Measurements from ENCODE around the gene AVEN.

The AVEN gene

DNA sequence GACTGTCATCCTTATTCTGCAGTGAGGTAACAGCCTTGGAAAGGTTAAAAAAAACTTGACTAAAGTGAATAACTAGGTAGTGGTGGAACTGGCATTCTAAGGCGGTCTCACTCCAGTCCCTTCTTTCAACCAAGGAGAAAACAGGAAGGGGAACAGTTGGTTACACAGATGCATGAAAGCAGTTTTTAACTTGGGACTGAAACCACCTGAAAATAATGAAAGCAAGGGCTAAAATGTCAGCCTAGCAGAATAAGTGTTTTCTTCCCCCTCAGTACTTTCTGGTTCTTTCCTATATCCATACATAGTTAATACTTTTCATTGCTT is 748 bp upstream of the AVEN start:
- no CpG with 5 or more reads among the region's 1 CpG for WGBS (ENCODE audit: extremely low coverage, insufficient coverage, low lambda C conversion rate)
- H2BK120ac ChIP-seq (ENCODE audit: low read depth, low read length), result no peak overlapping the region
- no peaks in the 10 kb centered on the region for H3K36me3 ChIP-seq (ENCODE audit: control insufficient read depth, insufficient read depth, low read length)
- peak overlapping the region; percentile 59 for H3K9ac ChIP-seq (ENCODE audit: low read length)
- no peaks in the 10 kb centered on the region for H3K4me1 ChIP-seq (ENCODE audit: control insufficient read depth, low read depth, low read length)
- H3K18ac ChIP-seq (ENCODE audit: low read length), result no peak overlapping the region
- no peaks in the 10 kb centered on the region for H3K79me1 ChIP-seq (ENCODE audit: low read length)
- no peak overlapping the region for H2BK5ac ChIP-seq (ENCODE audit: low read length)
- no peaks in the 10 kb centered on the region for H3K27me3 ChIP-seq (ENCODE audit: insufficient read depth, low read length, poor library complexity)
- H3K79me2 ChIP-seq (ENCODE audit: control insufficient read depth, insufficient read depth, low read length), result no peaks in the 10 kb centered on the region
- H3K4me2 ChIP-seq (ENCODE audit: low read length), result no peak overlapping the region
- no peak overlapping the region for H3K4me3 ChIP-seq (ENCODE audit: low read length)
- H3K23ac ChIP-seq (ENCODE audit: low read length), result no peak overlapping the region
- no peak overlapping the region for H3K27ac ChIP-seq (ENCODE audit: low read depth, low read length)
- no peak overlapping the region for H4K5ac ChIP-seq (ENCODE audit: low read length)
- no peak overlapping the region for H4K8ac ChIP-seq (ENCODE audit: low read depth, low read length)
- H3K4ac ChIP-seq (ENCODE audit: low read depth, low read length), result no peak overlapping the region
- H3K56ac ChIP-seq (ENCODE audit: low read length), result no peak overlapping the region
- H2AK5ac ChIP-seq (ENCODE audit: low read length), result no peak overlapping the region
- DNase-seq, result no peak
- no peak overlapping the region for H2BK15ac ChIP-seq (replicated peaks; ENCODE audit: low read depth)

DNA sequence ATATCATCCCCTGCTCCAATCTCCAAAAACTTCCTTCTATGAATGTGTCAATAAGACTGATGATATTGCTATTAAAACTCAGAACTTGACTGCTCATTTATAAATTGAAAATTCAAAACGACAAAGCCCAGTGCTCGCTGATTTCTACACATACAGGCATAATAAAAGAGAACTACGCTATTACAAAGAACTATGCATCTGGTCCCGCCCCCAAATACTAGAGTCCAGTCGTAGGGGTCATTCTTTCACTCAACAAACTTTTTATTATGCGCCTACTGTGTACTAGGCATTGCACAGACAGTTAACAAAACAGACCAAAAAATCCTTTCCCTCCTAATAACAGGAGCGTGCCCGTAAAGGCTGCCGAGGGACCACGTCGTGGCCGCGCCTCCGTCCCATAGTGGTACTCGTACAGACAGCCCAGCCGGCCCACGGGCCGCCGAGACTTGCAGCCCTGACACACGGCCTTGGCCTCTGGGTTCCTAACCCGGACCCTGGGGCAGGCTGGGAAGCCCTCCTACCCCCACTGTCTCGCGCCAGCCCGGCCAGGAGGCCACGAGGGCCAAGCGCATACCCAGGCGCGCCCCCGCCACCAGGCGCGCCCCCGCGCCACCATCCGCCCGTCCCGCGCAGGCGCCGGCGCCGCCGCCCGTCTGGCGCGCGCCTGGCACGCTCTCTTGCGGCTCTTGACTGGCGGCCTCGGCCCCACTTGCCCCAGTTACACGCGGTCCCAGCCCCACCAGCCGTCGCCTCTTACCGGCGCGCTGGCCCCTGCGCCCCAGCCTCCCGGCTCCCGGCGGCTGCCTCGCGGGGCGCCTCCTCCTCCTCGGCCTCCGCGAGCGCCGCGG is 757 bp downstream of the AVEN start:
- no peak overlapping the region for H2AK5ac ChIP-seq (ENCODE audit: low read length)
- no CpG with 5 or more reads among the region's 70 CpGs for WGBS (ENCODE audit: extremely low coverage, insufficient coverage, low lambda C conversion rate)
- H4K5ac ChIP-seq (ENCODE audit: low read length), result no peak overlapping the region
- H3K23ac ChIP-seq (ENCODE audit: low read length), result peak overlapping the region; percentile 59
- no peaks in the 10 kb centered on the region for H3K4me1 ChIP-seq (ENCODE audit: control insufficient read depth, low read depth, low read length)
- H3K27me3 ChIP-seq (ENCODE audit: insufficient read depth, low read length, poor library complexity), result no peaks in the 10 kb centered on the region
- H3K79me2 ChIP-seq (ENCODE audit: control insufficient read depth, insufficient read depth, low read length), result no peaks in the 10 kb centered on the region
- H3K56ac ChIP-seq (ENCODE audit: low read length), result peak overlapping the region; percentile 96
- H3K4me2 ChIP-seq (ENCODE audit: low read length), result peak overlapping the region; percentile 62
- DNase-seq, result peak; percentile 85
- H2BK120ac ChIP-seq (ENCODE audit: low read depth, low read length), result no peak overlapping the region
- peak overlapping the region; percentile 69 for H4K8ac ChIP-seq (ENCODE audit: low read depth, low read length)
- peak overlapping the region; percentile 87 for H3K4ac ChIP-seq (ENCODE audit: low read depth, low read length)
- H3K18ac ChIP-seq (ENCODE audit: low read length), result peak overlapping the region; percentile 99
- no peaks in the 10 kb centered on the region for H3K36me3 ChIP-seq (ENCODE audit: control insufficient read depth, insufficient read depth, low read length)
- H2BK15ac ChIP-seq (replicated peaks; ENCODE audit: low read depth), result no peak overlapping the region
- H3K9ac ChIP-seq (ENCODE audit: low read length), result peak overlapping the region; percentile 88
- H2BK5ac ChIP-seq (ENCODE audit: low read length), result peak overlapping the region; percentile 64
- no peaks in the 10 kb centered on the region for H3K79me1 ChIP-seq (ENCODE audit: low read length)
- peak overlapping the region; percentile 99 for H3K27ac ChIP-seq (ENCODE audit: low read depth, low read length)
- H3K4me3 ChIP-seq (ENCODE audit: low read length), result peak overlapping the region; percentile 66

DNA sequence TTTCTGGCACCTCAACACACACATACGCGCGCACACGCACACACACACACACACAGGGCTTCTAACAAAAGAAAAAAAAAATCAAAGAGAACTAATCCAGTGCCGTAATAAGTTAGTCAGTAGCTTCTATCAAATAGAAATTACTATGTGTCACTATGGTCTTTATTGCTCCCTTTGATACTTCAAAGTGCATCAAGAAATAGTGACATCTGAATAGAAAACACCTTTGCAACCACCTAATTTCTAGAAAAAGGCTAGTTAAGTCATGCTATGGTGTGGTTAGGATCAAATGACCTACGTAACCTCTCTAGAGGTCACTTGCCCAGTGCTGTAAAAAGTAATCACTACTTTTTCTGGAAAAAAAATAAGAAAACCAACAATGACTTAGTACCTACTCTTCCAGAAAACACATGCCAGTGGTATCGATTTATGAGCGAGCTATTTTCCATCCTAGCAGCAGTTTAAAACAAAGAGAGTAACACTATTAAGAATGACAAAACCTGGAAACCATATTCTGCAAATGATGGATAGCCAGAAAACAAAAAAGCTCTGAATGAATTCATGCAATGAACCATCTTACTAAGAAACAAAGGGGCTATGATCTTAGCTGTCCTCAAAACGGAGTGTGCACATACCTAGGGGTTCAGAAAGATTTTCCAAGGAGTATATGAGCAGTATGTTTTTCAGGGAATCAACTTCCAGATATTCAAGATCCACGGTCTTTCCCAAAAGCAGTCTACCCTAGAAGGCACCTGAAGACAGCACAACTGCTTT is 6.8 kb downstream of the AVEN start:
- Histone ChIP-seq H2BK15ac (replicated peaks; ENCODE audit: low read depth) (no peak overlapping the region), H3K79me1 (ENCODE audit: low read length) (no peaks in the 10 kb centered on the region), H3K4me3 (ENCODE audit: low read length) (no peak overlapping the region)

DNA sequence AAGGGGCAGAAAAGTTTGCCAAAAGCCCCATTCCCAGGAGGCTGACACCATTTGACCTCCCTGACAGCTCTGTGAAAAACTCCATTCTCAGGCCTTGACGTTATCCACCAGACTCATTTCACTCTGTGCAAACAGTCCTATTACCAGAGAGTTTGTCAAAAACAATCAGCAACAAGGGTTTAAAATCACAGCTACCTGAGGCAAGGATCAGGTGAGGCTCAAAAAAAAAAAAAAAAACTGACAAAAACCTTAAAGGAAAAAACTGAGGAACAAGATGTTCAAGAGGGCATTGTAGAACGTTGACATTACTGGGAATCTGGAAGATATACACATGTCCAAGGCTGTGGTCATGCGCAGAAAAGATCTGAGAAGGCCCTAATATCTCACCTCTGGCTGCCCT is 11.4 kb downstream of the AVEN start:
- no peaks in the 10 kb centered on the region for H3K4me1 ChIP-seq (ENCODE audit: control insufficient read depth, low read depth, low read length)
- no peaks in the 10 kb centered on the region for H3K79me2 ChIP-seq (ENCODE audit: control insufficient read depth, insufficient read depth, low read length)
- H3K4me3 ChIP-seq (ENCODE audit: low read length), result no peak overlapping the region
- H3K79me1 ChIP-seq (ENCODE audit: low read length), result no peaks in the 10 kb centered on the region
- H3K18ac ChIP-seq (ENCODE audit: low read length), result no peak overlapping the region
- no peak overlapping the region for H4K5ac ChIP-seq (ENCODE audit: low read length)
- no peak overlapping the region for H2AK5ac ChIP-seq (ENCODE audit: low read length)
- H3K4ac ChIP-seq (ENCODE audit: low read depth, low read length), result no peak overlapping the region
- H3K56ac ChIP-seq (ENCODE audit: low read length), result no peak overlapping the region
- H2BK15ac ChIP-seq (replicated peaks; ENCODE audit: low read depth), result no peak overlapping the region
- DNase-seq, result no peak
- no CpG with 5 or more reads among the region's 3 CpGs for WGBS (ENCODE audit: extremely low coverage, insufficient coverage, low lambda C conversion rate)
- H3K36me3 ChIP-seq (ENCODE audit: control insufficient read depth, insufficient read depth, low read length), result no peaks in the 10 kb centered on the region
- no peak overlapping the region for H3K23ac ChIP-seq (ENCODE audit: low read length)
- H2BK120ac ChIP-seq (ENCODE audit: low read depth, low read length), result no peak overlapping the region
- no peaks in the 10 kb centered on the region for H3K27me3 ChIP-seq (ENCODE audit: insufficient read depth, low read length, poor library complexity)
- no peak overlapping the region for H3K9ac ChIP-seq (ENCODE audit: low read length)
- no peak overlapping the region for H3K4me2 ChIP-seq (ENCODE audit: low read length)
- no peak overlapping the region for H2BK5ac ChIP-seq (ENCODE audit: low read length)
- H3K27ac ChIP-seq (ENCODE audit: low read depth, low read length), result no peak overlapping the region
- no peak overlapping the region for H4K8ac ChIP-seq (ENCODE audit: low read depth, low read length)

More for the DNA sequence above, 6.8 kb downstream of the AVEN start:
- no peak overlapping the region for H3K18ac ChIP-seq (ENCODE audit: low read length)
- H3K27ac ChIP-seq (ENCODE audit: low read depth, low read length), result no peak overlapping the region
- H3K27me3 ChIP-seq (ENCODE audit: insufficient read depth, low read length, poor library complexity), result no peaks in the 10 kb centered on the region
- no peak overlapping the region for H3K9ac ChIP-seq (ENCODE audit: low read length)
- no peaks in the 10 kb centered on the region for H3K4me1 ChIP-seq (ENCODE audit: control insufficient read depth, low read depth, low read length)
- H2AK5ac ChIP-seq (ENCODE audit: low read length), result no peak overlapping the region
- no peak overlapping the region for H3K4ac ChIP-seq (ENCODE audit: low read depth, low read length)
- no peak for DNase-seq
- H3K36me3 ChIP-seq (ENCODE audit: control insufficient read depth, insufficient read depth, low read length), result no peaks in the 10 kb centered on the region
- no peak overlapping the region for H3K4me2 ChIP-seq (ENCODE audit: low read length)
- H2BK5ac ChIP-seq (ENCODE audit: low read length), result no peak overlapping the region
- no peak overlapping the region for H4K5ac ChIP-seq (ENCODE audit: low read length)
- no peaks in the 10 kb centered on the region for H3K79me2 ChIP-seq (ENCODE audit: control insufficient read depth, insufficient read depth, low read length)
- H4K8ac ChIP-seq (ENCODE audit: low read depth, low read length), result no peak overlapping the region
- no peak overlapping the region for H3K56ac ChIP-seq (ENCODE audit: low read length)
- no peak overlapping the region for H2BK120ac ChIP-seq (ENCODE audit: low read depth, low read length)
- no CpG with 5 or more reads among the region's 10 CpGs for WGBS (ENCODE audit: extremely low coverage, insufficient coverage, low lambda C conversion rate)
- H3K23ac ChIP-seq (ENCODE audit: low read length), result no peak overlapping the region

DNA sequence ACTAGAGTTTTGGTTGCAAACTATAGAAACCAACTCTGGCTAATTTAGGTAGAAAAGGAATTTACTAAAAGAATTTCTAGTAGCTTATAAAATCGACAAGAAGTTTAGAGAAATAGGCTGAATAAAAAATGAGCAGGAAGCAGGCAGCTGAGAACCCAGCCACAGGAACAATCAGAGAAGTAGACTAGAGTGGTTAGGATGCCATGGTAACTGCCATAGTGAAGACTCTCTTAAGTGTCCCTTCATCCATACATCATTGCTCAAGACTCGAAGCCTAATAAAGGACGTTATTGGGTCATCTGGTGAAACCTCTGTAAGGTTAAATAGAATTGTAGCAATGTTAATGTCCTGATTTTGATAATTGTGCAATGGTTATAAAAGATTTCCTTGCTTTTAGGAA is 13.8 kb downstream of the AVEN start:
- H2BK120ac ChIP-seq (ENCODE audit: low read depth, low read length), result no peak overlapping the region
- no peak overlapping the region for H2AK5ac ChIP-seq (ENCODE audit: low read length)
- H3K18ac ChIP-seq (ENCODE audit: low read length), result no peak overlapping the region
- no peak overlapping the region for H3K27ac ChIP-seq (ENCODE audit: low read depth, low read length)
- H2BK15ac ChIP-seq (replicated peaks; ENCODE audit: low read depth), result no peak overlapping the region
- H3K79me2 ChIP-seq (ENCODE audit: control insufficient read depth, insufficient read depth, low read length), result no peaks in the 10 kb centered on the region
- H3K4ac ChIP-seq (ENCODE audit: low read depth, low read length), result no peak overlapping the region
- no peak overlapping the region for H3K4me2 ChIP-seq (ENCODE audit: low read length)
- H3K4me3 ChIP-seq (ENCODE audit: low read length), result no peak overlapping the region
- H3K4me1 ChIP-seq (ENCODE audit: control insufficient read depth, low read depth, low read length), result no peaks in the 10 kb centered on the region
- WGBS (ENCODE audit: extremely low coverage, insufficient coverage, low lambda C conversion rate), result no CpG with 5 or more reads among the region's 3 CpGs
- H2BK5ac ChIP-seq (ENCODE audit: low read length), result no peak overlapping the region
- H3K27me3 ChIP-seq (ENCODE audit: insufficient read depth, low read length, poor library complexity), result no peaks in the 10 kb centered on the region
- no peaks in the 10 kb centered on the region for H3K36me3 ChIP-seq (ENCODE audit: control insufficient read depth, insufficient read depth, low read length)
- no peak overlapping the region for H3K9ac ChIP-seq (ENCODE audit: low read length)
- H4K5ac ChIP-seq (ENCODE audit: low read length), result no peak overlapping the region
- H3K23ac ChIP-seq (ENCODE audit: low read length), result no peak overlapping the region
- no peak overlapping the region for H3K56ac ChIP-seq (ENCODE audit: low read length)
- H4K8ac ChIP-seq (ENCODE audit: low read depth, low read length), result no peak overlapping the region
- no peaks in the 10 kb centered on the region for H3K79me1 ChIP-seq (ENCODE audit: low read length)
- no peak for DNase-seq

Data from mesendoderm (in vitro differentiated cells).